ENCODE results near the gene ARTN.

ARTN gene

DNA sequence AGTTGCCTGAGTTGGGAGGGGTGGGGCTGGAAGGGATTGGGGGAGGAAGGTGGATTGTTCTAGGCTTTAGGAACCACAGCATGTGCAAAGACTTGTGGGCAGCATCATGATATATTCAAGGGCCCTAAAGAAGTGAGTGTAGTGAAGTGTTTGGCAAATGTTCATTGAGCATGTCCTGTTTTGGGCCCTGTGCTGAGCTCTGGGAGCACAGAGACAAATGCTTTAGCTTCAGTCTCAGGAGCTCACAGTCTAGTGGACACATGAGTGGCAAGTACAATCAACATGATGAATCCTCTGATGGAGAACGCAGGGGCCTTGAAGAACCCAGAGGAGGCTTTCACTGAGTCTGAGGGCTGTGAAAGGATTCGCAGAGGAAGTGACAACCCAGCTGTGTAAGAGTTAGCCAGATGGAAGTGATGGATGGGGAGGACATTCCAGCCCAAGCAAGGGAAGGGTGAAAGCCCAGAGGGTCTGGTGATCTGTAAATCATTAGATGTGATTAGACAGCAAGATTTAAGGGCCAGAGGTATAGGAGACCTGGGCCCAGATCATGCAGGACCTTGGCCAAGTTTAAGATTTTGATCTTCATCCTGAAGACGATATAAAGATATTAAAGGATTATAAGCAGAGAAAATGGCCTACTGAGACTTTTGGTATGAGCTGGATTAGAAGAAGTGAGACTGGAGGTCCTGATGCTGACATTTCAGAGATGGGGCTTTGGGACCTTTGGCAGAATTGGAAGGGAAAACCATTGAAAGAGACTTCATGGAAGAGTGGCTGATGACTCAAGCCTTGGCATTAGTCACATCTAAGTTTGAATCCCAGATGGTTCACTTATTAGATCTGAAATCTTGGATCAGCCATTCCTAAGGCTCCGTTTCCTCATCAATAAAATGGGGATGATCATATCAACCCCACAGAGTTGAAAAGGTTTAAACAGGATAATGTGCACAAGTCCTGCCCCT is 17.7 kb downstream of the ARTN start:
- Mint-ChIP-seq H3K27ac (no peak overlapping the region), H3K27me3 (no peaks in the 10 kb centered on the region), H3K4me3 (no peak overlapping the region), H3K36me3 (ENCODE audit: low read depth) (peaks cover 12% of the 10 kb centered on the region), H3K4me1 (peaks cover 24% of the 10 kb centered on the region), H3K9me3 (no peaks in the 10 kb centered on the region)
- DNase-seq (no peak), ATAC-seq (no peak)

DNA sequence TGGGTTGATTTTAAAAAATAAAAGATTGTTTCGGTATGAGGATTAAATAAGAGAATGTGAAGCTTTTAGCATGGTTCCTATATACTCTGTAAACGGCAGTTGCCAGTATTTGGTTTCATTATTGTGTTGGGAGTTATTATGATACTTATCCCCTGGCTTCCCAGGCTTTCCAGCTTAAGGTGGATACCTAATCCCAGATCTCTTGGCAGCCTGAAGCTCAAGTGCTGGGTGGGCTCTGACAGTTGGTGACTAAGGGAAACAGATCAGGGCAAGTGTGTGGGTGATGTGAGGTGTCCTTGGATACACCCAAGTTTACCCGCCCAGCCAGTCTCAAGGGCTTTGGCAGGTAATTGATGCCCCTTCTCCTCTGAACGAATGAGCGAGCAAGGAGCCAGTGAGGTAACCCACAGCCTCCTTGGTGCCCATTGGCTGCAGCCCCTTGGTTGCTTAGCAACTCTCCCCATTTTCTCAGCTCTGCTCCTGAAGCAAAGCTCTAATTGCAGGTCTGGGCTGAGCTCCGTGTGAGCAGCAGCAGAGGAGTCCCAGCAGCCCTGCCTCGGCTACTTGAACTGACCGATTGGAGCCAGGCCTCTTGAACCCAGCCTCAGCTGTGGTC is 19.2 kb downstream of the ARTN start:
- ATAC-seq: no peak
- no peak overlapping the region for H3K4me3 Mint-ChIP-seq
- no peak overlapping the region for H3K27ac Mint-ChIP-seq
- DNase-seq: no peak
- peaks cover 18% of the 10 kb centered on the region for H3K4me1 Mint-ChIP-seq
- peaks cover 14% of the 10 kb centered on the region for H3K36me3 Mint-ChIP-seq (ENCODE audit: low read depth)
- H3K27me3 Mint-ChIP-seq: no peaks in the 10 kb centered on the region
- H3K9me3 Mint-ChIP-seq: no peaks in the 10 kb centered on the region

GRCh38 chr1:43953361-43953760 is 19.8 kb downstream of the ARTN start:
- no peaks in the 10 kb centered on the region for H3K27me3 Mint-ChIP-seq
- peaks cover 13% of the 10 kb centered on the region for H3K4me1 Mint-ChIP-seq
- H3K4me3 Mint-ChIP-seq: no peak overlapping the region
- peaks cover 14% of the 10 kb centered on the region for H3K36me3 Mint-ChIP-seq (ENCODE audit: low read depth)
- H3K9me3 Mint-ChIP-seq: no peaks in the 10 kb centered on the region
- DNase-seq (no peak), ATAC-seq (no peak)
- no peak overlapping the region for H3K27ac Mint-ChIP-seq

GRCh38 chr1:43954036-43954435 is 20.4 kb downstream of the ARTN start:
- Mint-ChIP-seq H3K27ac (no peak overlapping the region), H3K4me3 (no peak overlapping the region), H3K36me3 (ENCODE audit: low read depth) (peaks cover 17% of the 10 kb centered on the region), H3K4me1 (peaks cover 12% of the 10 kb centered on the region), H3K27me3 (no peaks in the 10 kb centered on the region), H3K9me3 (no peaks in the 10 kb centered on the region)
- no peak for ATAC-seq
- DNase-seq: no peak

GRCh38 chr1:43956234-43956633 is 22.6 kb downstream of the ARTN start:
- no peak for DNase-seq
- Mint-ChIP-seq H3K36me3 (ENCODE audit: low read depth) (peaks cover 11% of the 10 kb centered on the region), H3K27me3 (no peaks in the 10 kb centered on the region), H3K4me3 (no peak overlapping the region), H3K27ac (no peak overlapping the region), H3K9me3 (no peaks in the 10 kb centered on the region), H3K4me1 (peaks cover 4% of the 10 kb centered on the region)
- ATAC-seq: no peak

DNA sequence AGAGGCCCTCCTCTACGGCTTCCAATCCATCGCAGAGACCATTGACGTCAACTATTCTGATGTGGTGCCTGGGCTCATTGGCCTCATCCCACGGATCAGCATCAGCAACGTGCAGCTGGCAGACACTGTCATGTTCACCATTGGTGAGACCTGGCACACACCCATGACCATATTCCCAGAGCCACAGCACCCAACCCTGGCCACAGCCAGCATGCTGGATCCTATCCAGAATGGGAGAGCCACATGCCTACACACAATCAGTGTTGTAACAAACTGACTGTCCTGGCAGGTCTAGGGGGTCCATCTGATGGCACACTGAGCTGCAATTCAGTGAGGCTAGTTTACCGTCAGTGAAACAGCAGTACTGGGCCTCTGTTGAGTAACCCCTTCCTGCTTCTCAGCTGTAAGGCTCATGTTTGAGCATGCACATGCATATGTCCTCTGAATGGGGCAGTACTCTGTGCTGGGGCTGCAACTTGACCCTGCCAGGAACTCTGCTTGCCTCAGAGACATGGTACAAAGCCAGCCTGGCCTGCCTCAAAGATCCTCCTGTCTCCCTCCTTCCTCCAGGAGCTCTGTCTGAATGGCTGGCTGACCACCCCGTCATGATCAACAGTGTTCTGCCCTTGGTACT is 23.9 kb downstream of the ARTN start:
- Mint-ChIP-seq H3K9me3 (no peaks in the 10 kb centered on the region), H3K36me3 (ENCODE audit: low read depth) (peaks cover 11% of the 10 kb centered on the region), H3K27me3 (no peaks in the 10 kb centered on the region), H3K4me3 (no peak overlapping the region), H3K4me1 (no peaks in the 10 kb centered on the region), H3K27ac (no peak overlapping the region)
- ATAC-seq (no peak), DNase-seq (no peak)

DNA sequence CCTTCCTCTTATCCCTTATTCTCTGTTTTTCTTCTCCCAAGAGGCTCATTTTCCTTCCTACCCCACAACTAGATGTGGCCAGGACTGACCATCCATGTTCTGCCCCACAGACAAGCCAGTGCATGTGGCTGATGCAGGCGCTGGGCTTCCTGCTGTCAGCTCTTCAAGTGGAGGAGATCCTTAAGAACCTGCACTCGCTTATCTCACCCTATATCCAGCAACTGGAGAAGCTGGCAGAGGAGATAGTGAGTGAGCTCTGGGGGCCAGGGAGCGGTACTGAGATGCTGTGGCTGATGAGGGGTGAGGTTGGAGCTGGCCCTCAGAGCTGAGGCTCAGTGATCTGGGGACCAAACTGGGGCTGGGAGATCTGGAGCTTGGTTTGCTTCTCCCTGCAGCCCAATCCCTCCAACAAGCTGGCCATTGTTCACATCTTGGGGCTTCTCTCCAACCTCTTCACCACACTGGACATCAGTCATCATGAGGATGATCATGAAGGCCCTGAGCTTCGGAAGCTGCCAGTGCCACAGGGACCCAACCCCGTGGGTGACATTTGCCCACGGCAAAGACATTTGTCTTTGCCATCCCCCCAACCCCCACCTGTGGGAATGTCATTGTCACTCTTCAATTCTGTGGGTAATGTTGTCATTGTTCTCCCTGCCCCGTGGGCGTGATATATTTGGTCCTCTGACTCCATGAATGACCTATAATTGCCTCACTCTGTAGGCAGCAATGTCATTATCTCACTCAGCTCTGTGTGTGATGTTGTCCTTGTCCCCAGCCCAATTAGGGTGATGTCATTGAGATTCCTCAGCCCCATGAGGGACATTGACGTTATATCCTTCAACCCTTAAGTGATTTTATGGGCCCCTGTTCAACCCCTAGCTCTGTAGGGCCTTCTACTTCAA is 25.0 kb downstream of the ARTN start:
- Mint-ChIP-seq H3K27ac (no peak overlapping the region), H3K4me1 (no peaks in the 10 kb centered on the region), H3K4me3 (no peak overlapping the region), H3K9me3 (no peaks in the 10 kb centered on the region), H3K27me3 (no peaks in the 10 kb centered on the region), H3K36me3 (ENCODE audit: low read depth) (peaks cover 11% of the 10 kb centered on the region)
- ATAC-seq (no peak), DNase-seq (no peak)

DNA sequence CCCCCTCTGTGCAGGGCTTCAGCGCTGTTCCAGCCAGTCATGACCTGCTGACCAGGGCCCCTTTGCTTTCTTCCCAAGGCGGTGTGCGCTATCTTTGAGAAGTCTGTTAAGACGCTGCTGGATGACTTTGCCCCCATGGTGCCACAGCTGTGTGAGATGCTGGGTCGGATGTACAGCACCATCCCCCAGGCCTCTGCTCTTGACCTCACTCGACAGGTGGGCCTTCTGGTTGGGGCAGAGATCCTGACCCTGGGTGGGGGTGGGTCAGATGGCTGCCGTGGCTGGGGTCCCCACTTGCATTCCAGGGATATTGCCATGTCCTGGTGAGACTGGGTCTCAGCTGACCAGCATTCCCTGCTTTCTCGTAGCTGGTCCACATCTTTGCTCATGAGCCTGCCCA is 27.2 kb downstream of the ARTN start:
- Mint-ChIP-seq H3K27ac (no peak overlapping the region), H3K27me3 (no peaks in the 10 kb centered on the region), H3K4me1 (no peaks in the 10 kb centered on the region), H3K4me3 (no peak overlapping the region), H3K9me3 (no peaks in the 10 kb centered on the region), H3K36me3 (ENCODE audit: low read depth) (peaks cover 11% of the 10 kb centered on the region)
- no peak for ATAC-seq
- no peak for DNase-seq

DNA sequence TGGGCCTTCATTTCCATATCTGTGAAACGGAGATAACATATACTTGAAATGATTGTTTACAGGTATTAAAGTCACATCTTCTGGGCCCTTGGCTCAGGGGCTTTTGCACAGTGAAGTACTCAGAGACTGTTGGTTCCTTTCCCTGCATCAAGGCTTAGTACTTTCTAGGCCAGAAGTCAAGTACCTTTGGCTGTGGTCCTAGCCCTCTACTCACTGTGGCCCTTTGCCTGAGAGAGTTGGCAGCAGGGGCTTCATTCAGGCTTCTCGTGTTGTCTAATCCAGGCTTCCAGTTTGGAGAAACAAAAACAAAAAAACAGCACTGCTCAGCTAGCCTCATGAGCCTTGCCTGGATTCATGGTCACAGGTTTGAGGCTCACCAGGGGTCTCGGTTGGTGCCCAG is 28.1 kb downstream of the ARTN start:
- no peak for ATAC-seq
- Mint-ChIP-seq H3K4me3 (no peak overlapping the region), H3K27me3 (no peaks in the 10 kb centered on the region), H3K9me3 (no peaks in the 10 kb centered on the region), H3K4me1 (no peaks in the 10 kb centered on the region), H3K27ac (no peak overlapping the region), H3K36me3 (ENCODE audit: low read depth) (peaks cover 10% of the 10 kb centered on the region)
- no peak for DNase-seq

DNA sequence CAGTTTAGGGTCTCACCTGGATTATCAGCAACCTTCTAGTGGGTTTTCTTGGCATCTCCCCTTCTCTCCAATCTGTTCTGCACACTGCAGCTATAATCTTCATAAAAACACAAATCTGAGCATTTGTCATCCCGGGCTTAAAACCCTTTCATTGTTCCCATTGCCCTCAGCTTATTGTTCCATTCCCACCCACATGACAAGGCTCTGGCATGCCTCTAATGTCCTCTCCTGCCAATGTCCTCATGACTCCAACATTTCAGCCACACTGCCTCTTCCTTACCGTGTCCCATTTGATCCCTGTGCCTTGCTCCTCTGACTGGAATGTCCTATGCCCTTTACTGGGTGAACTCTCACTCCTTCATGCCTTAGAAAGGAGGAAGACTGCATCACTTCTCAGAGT is 28.7 kb downstream of the ARTN start:
- Mint-ChIP-seq H3K27ac (no peak overlapping the region), H3K27me3 (no peaks in the 10 kb centered on the region), H3K4me3 (no peak overlapping the region), H3K4me1 (no peaks in the 10 kb centered on the region), H3K9me3 (no peaks in the 10 kb centered on the region), H3K36me3 (ENCODE audit: low read depth) (peaks cover 8% of the 10 kb centered on the region)
- no peak for ATAC-seq
- no peak for DNase-seq

GRCh38 chr1:43963006-43963405 is 29.4 kb downstream of the ARTN start:
- DNase-seq (no peak), ATAC-seq (no peak)
- Mint-ChIP-seq H3K27me3 (no peaks in the 10 kb centered on the region), H3K4me3 (no peak overlapping the region), H3K27ac (no peak overlapping the region), H3K36me3 (ENCODE audit: low read depth) (peaks cover 7% of the 10 kb centered on the region), H3K9me3 (no peaks in the 10 kb centered on the region), H3K4me1 (no peaks in the 10 kb centered on the region)

GRCh38 chr1:43963890-43964289 is 30.3 kb downstream of the ARTN start:
- ATAC-seq (no peak), DNase-seq (no peak)
- Mint-ChIP-seq H3K27me3 (no peaks in the 10 kb centered on the region), H3K4me1 (no peaks in the 10 kb centered on the region), H3K9me3 (no peaks in the 10 kb centered on the region), H3K27ac (no peak overlapping the region), H3K36me3 (ENCODE audit: low read depth) (peaks cover 5% of the 10 kb centered on the region), H3K4me3 (no peak overlapping the region)

DNA sequence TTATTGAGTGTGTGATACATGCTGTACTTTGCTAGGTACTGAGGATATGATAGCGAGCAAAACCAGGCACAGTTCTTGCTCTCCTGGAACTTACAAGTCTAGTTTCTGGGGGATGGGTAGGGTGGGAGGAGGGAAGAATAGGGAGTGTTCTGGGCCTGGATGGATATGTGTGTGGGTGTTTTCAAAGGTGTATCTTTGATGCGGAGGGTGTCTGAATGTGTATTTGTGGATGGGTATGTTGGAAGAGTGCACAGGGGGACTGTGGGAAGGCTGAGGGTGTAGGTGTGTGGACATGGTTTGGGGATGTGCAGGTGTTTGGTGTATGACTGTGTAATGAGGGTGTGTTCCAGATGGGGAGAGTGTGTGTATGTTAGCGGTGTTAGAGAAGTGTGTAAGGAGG is 31.7 kb downstream of the ARTN start:
- peaks cover 7% of the 10 kb centered on the region for H3K4me1 Mint-ChIP-seq
- ATAC-seq: no peak
- H3K9me3 Mint-ChIP-seq: no peaks in the 10 kb centered on the region
- H3K36me3 Mint-ChIP-seq (ENCODE audit: low read depth): peaks cover 8% of the 10 kb centered on the region
- H3K4me3 Mint-ChIP-seq: no peak overlapping the region
- H3K27me3 Mint-ChIP-seq: no peaks in the 10 kb centered on the region
- no peak overlapping the region for H3K27ac Mint-ChIP-seq
- no peak for DNase-seq

- Mint-ChIP-seq H3K4me3 (no peak overlapping the region), H3K36me3 (ENCODE audit: low read depth) (peaks cover 19% of the 10 kb centered on the region), H3K9me3 (no peaks in the 10 kb centered on the region), H3K27me3 (no peaks in the 10 kb centered on the region), H3K4me1 (peaks cover 20% of the 10 kb centered on the region), H3K27ac (no peak overlapping the region)
- DNase-seq (no peak), ATAC-seq (no peak)
Measured at GRCh38 chr1:43968348-43968948, 34.8 kb downstream of the ARTN start.

Measured in activated naive CD8-positive, alpha-beta T cell treated with anti-CD3 and anti-CD28 coated beads, Interleukin-2, amount 50 U/mL, for 24 hours (primary cell).